GM18498 (cell line): ENCODE results near the gene KANK3.
"Not testable (repeated sequence)": the region's sequence is repeated elsewhere in the genome, so short reads cannot be mapped to it uniquely, and the experiment has no call there.

Experiments
- ATAC-seq: cut with Tn5 transposase; IDR thresholded peaks from one replicate; pipeline ENCODE4 v1.9.1; 2021; ENCODE audit warnings: mild to moderate bottlenecking, moderate library complexity; ENCODE audit not compliant: unreplicated experiment

The KANK3 gene

GRCh38 chr19:8342684-8343482 lies at the start of gene KANK3:
Gene KANK3, minus strand, starts transcription at chr19:8343262. Its CDS starts 5,434 bp downstream, at chr19:8337828.
- peak; percentile 89 for ATAC-seq

- ATAC-seq = no peak
Measured at GRCh38 chr19:8392017-8392591, 49.0 kb upstream of the KANK3 start.

- no peak for ATAC-seq
Measured at GRCh38 chr19:8391198-8392016, 48.3 kb upstream of the KANK3 start.

- ATAC-seq = peak; percentile 40
Measured at GRCh38 chr19:8390617-8390981, 47.5 kb upstream of the KANK3 start.

- peak; percentile 90 for ATAC-seq
Measured at GRCh38 chr19:8389891-8390616, 47.0 kb upstream of the KANK3 start, which contains the start of gene RAB11B. Gene RAB11B, plus strand, starts transcription at chr19:8390360. Its CDS starts 57 bp downstream, at chr19:8390417.

GRCh38 chr19:8388612-8388958 lies 45.5 kb upstream of the KANK3 start:
- no peak for ATAC-seq

- ATAC-seq = no peak
Measured at GRCh38 chr19:8387688-8388611, 44.9 kb upstream of the KANK3 start.

GRCh38 chr19:8386990-8387389 lies 43.9 kb upstream of the KANK3 start:
- ATAC-seq = no peak

- ATAC-seq = not testable (repeated sequence)
Measured at GRCh38 chr19:8386419-8386818, 43.4 kb upstream of the KANK3 start.

GRCh38 chr19:8385566-8385965 lies 42.5 kb upstream of the KANK3 start:
- not testable (repeated sequence) for ATAC-seq

- ATAC-seq = not testable (repeated sequence)
Measured at GRCh38 chr19:8385103-8385502, 42.0 kb upstream of the KANK3 start.

- not testable (repeated sequence) for ATAC-seq
Measured at GRCh38 chr19:8384569-8384968, 41.5 kb upstream of the KANK3 start.

- ATAC-seq = not testable (repeated sequence)
Measured at GRCh38 chr19:8379156-8379891, 36.3 kb upstream of the KANK3 start.

GRCh38 chr19:8377598-8377997 lies 34.5 kb upstream of the KANK3 start:
- no peak for ATAC-seq

GRCh38 chr19:8376373-8376974 lies 33.4 kb upstream of the KANK3 start:
- ATAC-seq = not testable (repeated sequence)

- not testable (repeated sequence) for ATAC-seq
Measured at GRCh38 chr19:8375766-8376165, 32.7 kb upstream of the KANK3 start.

- ATAC-seq = no peak
Measured at GRCh38 chr19:8373867-8374813, 31.1 kb upstream of the KANK3 start.
